Type B pancreatic cell (in vitro differentiated cells): ENCODE measurements around the gene TUBA8. TPM values are rescaled to one million over a fixed set of nuclear protein-coding genes. Genes with fewer than 3 reads are reported as not detected.

ENCODE experiments used
- DNase-seq: peaks from one replicate; pipeline ENCODE4 v3.0.0; 2021; ENCODE audit warnings: mixed read lengths; ENCODE audit not compliant: unreplicated experiment; ENCODE audit errors: extremely low spot score
- H3K27ac Mint-ChIP-seq: 2 replicates; pipeline ENCODE4 v1.8.0; 2021; ENCODE audit warnings: mild to moderate bottlenecking, mixed read lengths
- H3K27me3 Mint-ChIP-seq: 2 replicates; pipeline ENCODE4 v1.8.0; 2021; ENCODE audit warnings: mixed read lengths
- H3K36me3 Mint-ChIP-seq: 2 replicates; pipeline ENCODE4 v1.8.0; 2021; ENCODE audit warnings: mixed read lengths
- H3K4me1 Mint-ChIP-seq: one replicate; pipeline ENCODE4 v1.8.0; 2021; ENCODE audit warnings: mixed read lengths; ENCODE audit not compliant: unreplicated experiment
- H3K4me3 Mint-ChIP-seq: 2 replicates; pipeline ENCODE4 v1.8.0; 2021; ENCODE audit warnings: mild to moderate bottlenecking, mixed read lengths
- H3K9me3 Mint-ChIP-seq: 2 replicates; pipeline ENCODE4 v1.8.0; 2021; ENCODE audit warnings: mixed read lengths
- total RNA-seq: library from RNA; stranded (reverse); gene quantifications from 2 replicates; pipeline ENCODE4 v1.2.1, GENCODE V29; 2021; ENCODE audit warnings: low replicate concordance
- TF ChIP-seq, protein P1 (sequence below): fragments of 200-600 bp; sonication (generic); conservative IDR thresholded peaks from 2 replicates; pipeline ENCODE4 v1.5.0; 2021; ENCODE audit warnings: antibody characterized with exemption, mild to moderate bottlenecking

Gene TUBA8
- total RNA-seq, 1 donor from 2014 or later, result 1.7 TPM

DNA sequence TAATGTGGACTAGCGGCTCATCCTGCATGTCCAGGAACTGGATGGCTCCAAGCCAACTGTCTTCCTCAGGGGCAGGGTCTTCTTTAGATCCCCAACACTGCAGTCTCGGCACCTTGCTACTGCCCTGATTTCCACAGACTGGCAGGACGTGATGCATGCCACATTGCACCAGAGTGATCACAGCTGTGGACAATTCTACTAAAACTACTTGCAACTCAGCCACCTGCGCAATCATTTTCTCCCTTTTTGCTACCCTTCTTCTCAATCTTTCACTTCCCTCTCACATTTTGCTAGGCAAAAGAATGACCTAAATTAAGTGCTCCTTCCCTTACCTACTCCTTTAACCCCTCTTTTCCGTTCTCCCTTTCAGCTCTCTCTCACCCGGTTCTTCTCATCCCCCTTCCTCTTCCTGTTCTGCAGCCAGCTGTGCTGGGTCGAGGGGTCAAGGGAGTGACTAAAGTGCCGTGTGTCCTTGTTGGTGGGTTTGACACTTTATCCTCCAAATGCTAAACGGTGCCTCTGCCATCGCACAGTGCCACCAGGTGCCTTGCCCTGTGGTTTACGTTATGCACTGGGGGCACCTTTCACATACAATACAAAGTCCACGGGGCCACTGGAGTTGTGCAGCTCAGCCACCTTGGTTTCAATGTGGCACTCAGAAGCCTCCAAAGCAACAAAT is 44.3 kb upstream of the TUBA8 start:
- no peak overlapping the region for H3K4me3 Mint-ChIP-seq
- H3K9me3 Mint-ChIP-seq, result no peaks in the 10 kb centered on the region
- TF ChIP-seq, protein P1, sequence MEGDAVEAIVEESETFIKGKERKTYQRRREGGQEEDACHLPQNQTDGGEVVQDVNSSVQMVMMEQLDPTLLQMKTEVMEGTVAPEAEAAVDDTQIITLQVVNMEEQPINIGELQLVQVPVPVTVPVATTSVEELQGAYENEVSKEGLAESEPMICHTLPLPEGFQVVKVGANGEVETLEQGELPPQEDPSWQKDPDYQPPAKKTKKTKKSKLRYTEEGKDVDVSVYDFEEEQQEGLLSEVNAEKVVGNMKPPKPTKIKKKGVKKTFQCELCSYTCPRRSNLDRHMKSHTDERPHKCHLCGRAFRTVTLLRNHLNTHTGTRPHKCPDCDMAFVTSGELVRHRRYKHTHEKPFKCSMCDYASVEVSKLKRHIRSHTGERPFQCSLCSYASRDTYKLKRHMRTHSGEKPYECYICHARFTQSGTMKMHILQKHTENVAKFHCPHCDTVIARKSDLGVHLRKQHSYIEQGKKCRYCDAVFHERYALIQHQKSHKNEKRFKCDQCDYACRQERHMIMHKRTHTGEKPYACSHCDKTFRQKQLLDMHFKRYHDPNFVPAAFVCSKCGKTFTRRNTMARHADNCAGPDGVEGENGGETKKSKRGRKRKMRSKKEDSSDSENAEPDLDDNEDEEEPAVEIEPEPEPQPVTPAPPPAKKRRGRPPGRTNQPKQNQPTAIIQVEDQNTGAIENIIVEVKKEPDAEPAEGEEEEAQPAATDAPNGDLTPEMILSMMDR, result no peak
- DNase-seq, result no peak
- peaks cover 7% of the 10 kb centered on the region for H3K4me1 Mint-ChIP-seq
- H3K27me3 Mint-ChIP-seq, result peaks cover 23% of the 10 kb centered on the region
- H3K36me3 Mint-ChIP-seq, result no peaks in the 10 kb centered on the region
- no peak overlapping the region for H3K27ac Mint-ChIP-seq

DNA sequence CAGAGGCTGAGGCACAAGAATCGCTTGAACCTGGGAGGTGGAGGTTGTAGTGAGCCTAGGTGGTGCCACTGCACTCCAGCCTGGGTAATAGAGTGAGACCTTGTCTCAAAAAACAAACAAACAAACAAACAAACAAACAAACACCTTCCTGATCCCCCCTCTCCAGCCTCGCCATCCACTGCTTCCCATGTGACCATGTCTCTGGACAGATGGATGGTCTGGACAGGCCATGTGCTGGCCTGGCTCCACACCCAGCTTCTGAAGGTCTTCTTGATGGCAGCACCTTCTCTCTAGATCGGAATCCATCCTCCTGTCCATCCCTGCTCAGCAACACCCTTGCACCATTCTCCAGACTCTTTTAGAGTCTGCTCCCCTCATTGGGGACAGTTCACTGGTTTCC is 43.5 kb upstream of the TUBA8 start:
- TF ChIP-seq, protein P1, result no peak
- Mint-ChIP-seq H3K4me1 (peaks cover 5% of the 10 kb centered on the region), H3K36me3 (no peaks in the 10 kb centered on the region), H3K27ac (peak overlapping the region; percentile 37), H3K27me3 (peaks cover 23% of the 10 kb centered on the region), H3K9me3 (no peaks in the 10 kb centered on the region), H3K4me3 (no peak overlapping the region)
- DNase-seq, result no peak

DNA sequence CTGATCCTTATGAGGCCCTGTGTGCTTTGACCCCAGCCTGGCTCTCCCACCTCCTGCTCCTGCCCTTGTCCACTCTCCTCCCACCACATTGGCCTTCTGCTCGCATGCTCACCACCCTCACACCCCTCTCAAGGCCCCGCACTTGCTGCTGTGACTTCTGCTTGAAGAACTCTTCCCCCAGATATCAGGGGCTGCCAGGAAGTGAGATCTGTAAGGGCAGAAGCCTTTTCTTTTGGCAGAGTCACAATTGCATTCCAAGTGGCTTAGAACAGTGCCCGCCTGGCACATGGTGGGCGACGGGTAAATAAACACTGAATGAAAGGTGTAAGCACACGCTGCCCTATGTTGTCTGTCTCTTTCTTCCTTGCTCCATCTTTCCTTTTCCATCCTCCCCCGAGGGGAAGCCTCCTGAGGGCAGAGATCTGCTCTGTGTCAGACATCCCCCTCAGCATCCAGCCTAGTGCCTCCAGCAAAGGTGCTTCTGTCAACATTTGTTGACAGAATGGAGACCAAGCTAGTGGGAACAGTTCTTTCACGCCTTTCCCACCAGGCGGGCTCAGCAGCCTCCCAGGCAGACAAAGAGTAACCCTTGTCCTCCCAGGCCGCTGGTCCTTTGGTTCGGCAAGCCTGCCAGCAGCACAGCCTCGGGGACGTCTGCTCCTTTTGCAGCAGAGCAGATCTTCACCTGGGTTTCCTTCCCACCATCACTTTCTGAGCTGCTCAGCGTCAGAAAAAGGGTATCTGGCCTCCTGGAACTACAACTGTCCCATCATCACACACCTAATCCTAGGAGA is 42.9 kb upstream of the TUBA8 start:
- Mint-ChIP-seq H3K27me3 (peaks cover 23% of the 10 kb centered on the region), H3K4me3 (no peak overlapping the region), H3K36me3 (no peaks in the 10 kb centered on the region), H3K4me1 (peaks cover 5% of the 10 kb centered on the region), H3K9me3 (no peaks in the 10 kb centered on the region), H3K27ac (peak overlapping the region; percentile 37)
- TF ChIP-seq, protein P1, result no peak
- no peak for DNase-seq

DNA sequence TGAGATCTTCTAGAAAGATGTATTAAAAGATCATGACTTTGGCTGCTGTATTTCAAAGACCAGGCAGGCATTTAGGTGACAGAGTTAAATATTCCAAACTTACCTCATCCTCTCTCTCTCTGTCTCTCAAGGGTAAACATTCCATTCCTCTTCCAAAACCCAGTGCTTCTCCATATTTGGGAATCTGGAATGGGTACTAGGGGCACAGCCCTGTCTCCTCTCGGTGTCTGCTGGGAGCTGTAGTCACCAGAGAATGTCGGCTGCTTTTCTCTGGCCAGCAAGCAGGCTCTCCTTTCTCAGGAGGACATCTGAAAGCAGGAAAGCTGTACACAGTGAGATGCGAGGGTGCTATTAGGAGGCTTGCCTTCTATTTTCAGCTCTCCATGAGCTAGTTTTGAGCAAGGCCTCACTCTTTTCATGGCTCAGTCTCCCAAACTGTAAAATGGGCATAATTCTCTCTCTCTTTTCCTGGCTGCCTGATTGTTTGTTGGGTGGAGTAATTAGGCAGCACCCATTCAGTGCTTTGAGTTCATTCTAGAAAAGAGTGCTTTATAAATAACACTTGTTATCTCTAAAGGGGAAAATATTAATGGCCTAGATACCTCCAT is 42.1 kb upstream of the TUBA8 start:
- H3K4me3 Mint-ChIP-seq, result no peak overlapping the region
- H3K27ac Mint-ChIP-seq, result peak overlapping the region; percentile 1
- TF ChIP-seq, protein P1, result no peak
- no peaks in the 10 kb centered on the region for H3K9me3 Mint-ChIP-seq
- H3K27me3 Mint-ChIP-seq, result peaks cover 23% of the 10 kb centered on the region
- H3K4me1 Mint-ChIP-seq, result peaks cover 5% of the 10 kb centered on the region
- DNase-seq, result no peak
- H3K36me3 Mint-ChIP-seq, result no peaks in the 10 kb centered on the region

DNA sequence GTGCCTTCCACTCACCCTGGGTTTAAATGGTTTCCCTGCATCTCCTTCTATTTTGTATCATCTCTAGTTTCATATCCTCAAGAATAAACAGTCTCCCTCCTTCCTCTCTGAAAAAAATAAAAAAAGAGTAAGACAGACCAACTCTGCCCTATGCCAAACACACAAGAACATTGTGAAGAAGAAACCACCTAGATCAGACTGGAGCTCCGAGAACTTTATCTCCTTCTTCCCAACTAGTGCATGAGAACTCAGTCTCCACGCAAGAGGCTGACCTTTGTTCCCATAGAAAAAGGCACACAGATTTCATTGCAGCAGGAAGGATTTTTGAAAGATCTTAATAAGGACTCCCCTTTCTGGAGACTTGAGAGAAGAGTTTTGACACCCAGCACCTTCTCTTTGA is 41.6 kb upstream of the TUBA8 start:
- Mint-ChIP-seq H3K27me3 (peaks cover 23% of the 10 kb centered on the region), H3K27ac (no peak overlapping the region), H3K4me3 (no peak overlapping the region), H3K4me1 (peaks cover 5% of the 10 kb centered on the region), H3K9me3 (no peaks in the 10 kb centered on the region), H3K36me3 (no peaks in the 10 kb centered on the region)
- DNase-seq, result no peak
- TF ChIP-seq, protein P1, result no peak
